LoVo (cell line): ENCODE measurements around the gene ATP8B4.
"Not testable (repeated sequence)": the region's sequence is repeated elsewhere in the genome, so short reads cannot be mapped to it uniquely, and the experiment has no call there.

Experiments
- DNase-seq: peaks from one replicate; pipeline ENCODE4 v3.0.0-alpha.2; 2016; ENCODE audit warnings: low spot score

The ATP8B4 gene

DNA sequence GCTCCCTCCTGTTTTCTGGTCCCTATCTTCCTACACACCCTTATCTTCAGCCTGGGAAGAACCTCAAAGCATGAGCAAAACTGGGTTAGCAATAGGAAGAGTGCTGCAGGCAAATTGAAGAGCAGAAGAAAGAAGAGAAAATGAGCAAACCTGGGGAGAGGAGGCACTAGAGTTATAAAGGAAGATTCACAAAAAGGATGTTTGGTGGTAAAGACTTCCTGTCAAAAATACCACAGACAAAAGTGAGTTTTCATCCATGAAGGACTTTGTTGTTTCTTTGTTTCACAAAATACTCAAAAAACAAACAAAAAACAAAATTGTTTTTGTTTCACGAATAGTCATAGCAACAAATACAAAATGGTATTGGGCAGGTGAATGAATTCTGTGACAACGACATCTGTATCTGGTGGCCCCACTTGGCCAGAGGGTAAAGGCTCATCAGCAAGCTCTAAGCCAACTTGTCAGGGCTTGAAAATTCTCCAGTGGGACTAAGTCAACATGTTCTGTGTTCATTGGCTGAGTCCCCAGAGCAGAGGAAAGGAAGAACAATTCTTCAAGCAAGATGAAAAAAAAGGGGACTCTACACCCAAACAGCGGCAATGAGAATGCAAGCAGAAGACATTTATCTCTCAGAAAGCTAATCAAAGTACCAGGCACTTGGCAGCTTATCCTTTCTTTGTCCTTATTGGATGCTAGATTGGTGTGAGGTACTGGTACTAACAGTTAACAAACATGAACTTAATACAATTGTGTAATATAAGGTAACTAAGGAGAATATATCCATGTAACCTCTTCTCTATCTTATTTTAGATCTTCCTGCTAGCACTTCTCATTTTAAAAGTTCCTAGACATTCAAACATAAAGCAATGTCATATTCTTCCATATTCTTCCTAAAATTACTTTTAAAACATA lies 9.7 kb downstream of the ATP8B4 start:
- DNase-seq, result no peak

DNA sequence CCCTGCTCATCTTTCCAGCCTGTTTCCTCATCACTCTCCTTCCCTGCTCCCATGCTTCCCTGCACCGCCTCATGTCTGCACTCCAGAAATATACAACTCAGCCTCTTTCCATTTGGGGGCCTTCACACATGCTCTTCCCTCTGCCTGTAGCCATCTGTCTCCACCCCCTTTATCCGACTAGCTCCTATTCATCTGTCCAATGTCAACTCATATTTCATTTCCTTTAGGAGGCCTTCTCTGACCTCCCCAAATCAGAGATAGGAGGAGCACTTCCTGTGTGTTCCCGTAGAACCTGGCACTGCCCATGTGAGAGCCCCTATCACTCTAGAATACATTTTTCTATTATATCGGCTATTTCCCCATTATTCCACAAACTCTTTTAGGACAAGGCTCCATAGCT lies 10.6 kb downstream of the ATP8B4 start:
- no peak for DNase-seq

DNA sequence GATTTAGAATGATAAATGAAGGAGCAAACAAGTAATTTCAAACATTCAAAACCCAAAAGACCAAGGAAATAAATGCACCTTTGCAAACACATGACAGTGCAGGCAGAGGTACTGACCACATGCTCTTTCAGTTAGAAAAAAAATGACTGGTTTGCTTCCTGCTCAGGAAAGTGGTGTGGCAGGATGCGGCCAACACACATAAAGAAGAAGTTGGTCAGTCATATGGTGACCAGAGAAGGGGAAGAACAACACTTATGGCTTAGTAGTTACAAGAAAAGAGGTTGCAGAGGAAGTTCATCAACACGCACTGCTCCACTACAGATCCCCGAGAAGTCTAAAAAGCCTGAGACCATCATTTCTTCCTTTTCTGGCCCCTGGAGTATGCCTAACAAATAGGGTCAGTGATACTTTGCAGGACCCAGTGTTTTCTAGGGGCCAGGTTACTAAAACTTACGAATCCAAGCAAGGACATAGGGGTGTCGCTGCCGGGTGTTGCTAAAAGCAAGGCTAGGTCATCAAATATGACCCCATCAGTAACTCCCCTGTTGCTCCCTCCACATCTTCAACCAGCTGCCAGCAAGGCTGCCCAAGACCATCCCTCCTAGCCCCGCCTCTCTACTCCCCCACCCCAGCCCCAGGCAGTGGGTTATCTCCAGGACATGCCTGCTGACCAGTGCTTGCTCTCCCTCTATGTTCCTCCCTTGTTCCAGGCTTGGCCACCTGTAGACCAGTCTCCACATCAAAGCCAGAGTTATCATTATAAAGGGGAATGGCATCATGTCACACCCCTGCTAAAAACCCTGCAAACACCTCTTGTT lies 11.2 kb downstream of the ATP8B4 start:
- DNase-seq, result no peak

DNA sequence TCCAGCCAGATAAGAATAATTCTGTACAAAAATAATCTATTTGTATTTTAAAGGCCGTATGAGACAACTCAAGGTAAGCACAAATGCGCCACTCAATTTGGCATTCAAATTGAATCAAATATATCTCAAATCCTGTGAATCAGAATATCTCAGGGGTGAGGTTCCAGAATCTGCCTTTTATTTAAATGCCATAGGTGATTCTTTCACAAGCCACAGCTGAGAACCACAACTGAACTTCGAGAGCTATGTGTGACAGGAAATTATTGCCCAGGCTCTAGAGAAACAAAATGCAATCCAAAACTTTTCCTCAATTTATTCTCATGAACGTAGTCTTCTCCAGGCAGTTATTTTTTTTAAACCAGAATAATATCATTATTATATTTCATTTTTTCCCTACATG lies 11.9 kb downstream of the ATP8B4 start:
- no peak for DNase-seq

DNA sequence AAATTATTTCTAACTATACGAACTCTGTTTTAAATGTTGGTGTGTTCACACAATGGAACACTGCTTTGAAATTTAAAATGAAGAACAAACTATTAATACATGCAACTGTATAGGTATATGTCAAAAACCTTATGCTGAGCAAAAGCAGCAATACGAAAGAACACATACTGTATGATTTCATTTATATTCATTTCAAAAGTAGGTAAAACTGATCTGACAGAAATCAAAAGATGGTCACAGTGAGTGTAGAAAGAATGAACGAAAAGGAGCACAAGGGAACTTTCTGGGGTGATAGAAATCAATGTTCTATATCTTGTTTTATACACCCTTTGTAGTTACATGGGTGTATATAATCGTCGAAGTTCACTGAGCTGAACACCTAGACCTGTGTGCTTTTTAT lies 12.6 kb downstream of the ATP8B4 start:
- DNase-seq, result no peak

DNA sequence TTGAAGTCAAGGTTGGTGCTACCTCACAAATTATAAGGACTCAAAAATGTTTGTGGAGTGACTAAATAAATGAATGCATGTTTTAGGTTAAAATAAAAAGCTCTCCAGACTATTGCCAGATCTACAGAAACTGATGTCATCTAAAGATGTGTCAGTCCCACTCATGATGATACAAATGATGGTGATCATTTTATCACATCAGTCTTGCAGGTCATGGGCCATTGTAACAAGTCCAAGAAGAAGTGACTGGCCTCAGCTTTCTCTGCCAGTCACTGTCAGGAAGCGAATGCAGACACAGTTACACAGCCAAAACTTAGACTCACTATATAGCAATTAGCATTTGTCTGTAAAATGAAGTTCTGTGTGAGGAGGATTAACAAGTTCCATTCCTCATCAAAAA lies 18.5 kb downstream of the ATP8B4 start:
- no peak for DNase-seq

DNA sequence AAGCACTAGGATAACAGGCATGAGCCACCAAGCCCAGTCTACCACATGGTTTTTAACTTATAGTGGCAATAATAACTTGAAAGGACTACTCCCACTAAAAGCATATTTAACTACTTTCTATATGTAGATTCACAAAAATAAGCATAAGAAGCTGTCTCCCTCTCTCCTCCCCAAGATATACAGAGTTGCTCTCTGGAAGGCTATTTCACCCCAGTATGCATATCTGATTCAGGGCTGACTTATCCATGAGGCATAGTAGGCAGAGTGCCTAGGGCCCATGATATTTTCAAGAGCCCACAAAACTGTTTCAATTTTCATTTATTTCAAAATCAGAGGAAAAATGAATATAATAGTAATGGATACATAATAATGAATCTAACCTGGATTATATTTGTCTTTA lies 20.5 kb downstream of the ATP8B4 start:
- DNase-seq, result no peak

DNA sequence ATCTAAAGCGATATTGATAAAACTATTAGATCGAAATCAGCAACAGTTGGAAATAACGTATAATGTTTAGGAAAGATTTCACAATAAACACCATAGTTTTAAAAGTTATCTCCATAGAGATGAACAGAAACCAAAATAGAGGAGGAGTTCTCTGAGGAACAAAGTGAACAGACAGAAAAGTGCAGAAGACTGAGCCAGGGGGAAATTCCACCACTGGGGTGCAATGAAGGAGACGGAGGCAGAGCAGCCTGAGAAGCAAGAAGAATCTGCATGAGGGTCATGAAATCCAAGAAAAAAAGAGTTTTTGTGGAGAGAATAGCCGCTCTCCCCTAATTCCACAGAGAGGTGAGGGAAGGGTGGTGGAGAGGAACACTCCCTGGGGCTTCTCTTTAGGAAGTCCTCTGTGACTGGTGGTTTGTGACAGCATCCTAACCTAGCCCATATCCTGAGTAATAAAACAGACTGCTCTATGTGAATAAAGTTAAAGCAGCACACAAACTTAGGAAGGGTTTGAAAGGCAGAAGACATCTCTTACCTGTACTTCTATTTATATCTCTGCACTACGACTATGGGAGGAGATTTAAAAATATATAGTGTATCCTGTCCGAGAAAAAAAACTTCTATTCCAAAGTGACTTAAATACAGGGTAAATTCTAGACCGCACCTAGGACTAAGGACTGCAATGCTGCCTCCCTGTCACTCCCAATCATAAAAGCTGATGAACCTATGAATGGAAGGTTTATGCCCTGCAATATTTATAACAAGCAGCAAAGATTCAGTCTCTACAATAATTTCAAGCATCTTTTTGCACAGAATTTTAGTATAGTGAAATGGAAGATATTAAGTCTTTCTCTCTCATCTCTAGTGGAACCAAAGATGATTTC lies 22.9 kb downstream of the ATP8B4 start:
- DNase-seq, result no peak

DNA sequence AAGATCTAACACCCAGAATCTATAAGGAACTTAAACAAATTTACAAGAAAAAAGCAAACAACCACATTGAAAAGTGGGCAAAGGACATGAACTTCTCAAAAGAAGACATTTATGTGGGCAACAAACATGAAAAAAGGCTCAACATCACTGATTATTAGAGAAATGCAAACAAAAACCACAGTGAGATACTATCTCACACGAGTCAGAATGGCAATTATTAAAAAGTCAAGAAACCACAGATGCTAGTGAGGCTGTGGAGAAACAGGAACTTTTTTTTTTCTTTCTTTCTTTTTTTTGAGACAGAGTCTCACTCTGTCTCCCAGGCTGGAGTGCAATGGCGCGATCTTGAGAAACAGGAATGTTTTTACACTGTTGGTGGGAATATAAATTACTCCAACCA lies 29.6 kb downstream of the ATP8B4 start:
- not testable (repeated sequence) for DNase-seq

DNA sequence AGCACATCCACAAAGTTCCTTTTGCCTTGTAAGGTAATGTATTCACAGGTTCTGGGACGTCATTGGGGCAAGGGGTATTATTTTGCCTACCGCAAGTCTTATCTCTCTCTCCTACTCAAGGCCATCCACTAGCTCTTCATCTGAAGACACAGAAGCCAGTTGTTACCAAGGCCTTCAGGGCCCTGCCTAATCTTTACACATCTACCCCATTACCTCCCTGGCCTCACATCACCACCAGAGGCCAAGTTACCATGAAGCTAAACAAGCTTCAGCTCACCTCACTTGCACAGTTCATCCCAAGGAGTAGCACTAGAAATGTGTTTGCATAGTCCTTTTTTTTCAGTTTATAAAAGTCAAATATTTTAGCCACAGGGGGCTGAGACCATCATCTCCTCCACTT lies 34.1 kb downstream of the ATP8B4 start:
- DNase-seq, result no peak

DNA sequence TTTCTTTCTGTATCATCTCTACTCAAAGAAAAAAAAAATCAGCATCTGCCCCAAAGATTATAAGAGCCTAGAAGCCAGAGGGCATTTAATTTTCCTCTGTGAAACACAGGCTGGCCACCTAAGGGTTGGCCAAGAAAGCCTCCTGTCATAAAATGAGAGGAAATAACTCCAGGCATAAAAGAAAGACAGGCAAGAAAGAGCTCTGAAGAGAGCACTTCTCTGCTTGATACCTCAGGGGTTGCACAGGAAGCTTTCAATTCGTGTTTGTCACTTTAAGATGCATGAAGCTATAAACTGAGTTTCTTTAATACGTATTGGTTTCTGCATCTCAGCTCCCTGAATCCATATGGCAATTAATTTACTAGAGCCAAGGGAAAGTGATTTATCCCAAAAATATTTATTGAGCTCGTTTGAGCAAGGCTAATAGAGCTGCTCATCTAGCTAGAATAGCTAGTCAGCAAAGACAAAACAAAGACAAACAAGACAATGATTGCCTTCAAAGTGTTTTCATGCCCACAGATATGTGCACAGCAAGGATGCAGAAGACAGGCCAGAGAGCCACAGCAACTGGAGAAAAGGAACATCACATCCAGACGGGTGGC lies 35.5 kb downstream of the ATP8B4 start:
- no peak for DNase-seq

DNA sequence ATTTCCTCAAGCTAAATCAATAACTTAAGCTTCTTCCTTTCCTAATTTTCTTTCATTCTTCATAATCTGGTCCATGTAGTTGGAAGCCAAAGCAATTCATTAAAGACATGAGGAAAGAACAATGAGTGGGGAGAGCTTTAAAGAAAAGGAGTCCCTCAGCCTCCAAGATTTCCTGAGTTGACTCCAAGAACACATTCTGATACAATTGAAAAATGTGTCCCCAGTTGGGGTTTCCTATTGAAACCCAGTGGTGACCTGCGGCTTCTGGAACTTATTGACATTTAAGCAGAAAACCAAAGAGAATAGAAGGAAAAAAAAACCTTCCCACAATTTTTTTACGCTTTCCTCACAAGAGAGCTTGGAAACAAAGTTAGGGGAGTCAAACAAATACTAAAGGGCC lies 37.0 kb downstream of the ATP8B4 start:
- no peak for DNase-seq

DNA sequence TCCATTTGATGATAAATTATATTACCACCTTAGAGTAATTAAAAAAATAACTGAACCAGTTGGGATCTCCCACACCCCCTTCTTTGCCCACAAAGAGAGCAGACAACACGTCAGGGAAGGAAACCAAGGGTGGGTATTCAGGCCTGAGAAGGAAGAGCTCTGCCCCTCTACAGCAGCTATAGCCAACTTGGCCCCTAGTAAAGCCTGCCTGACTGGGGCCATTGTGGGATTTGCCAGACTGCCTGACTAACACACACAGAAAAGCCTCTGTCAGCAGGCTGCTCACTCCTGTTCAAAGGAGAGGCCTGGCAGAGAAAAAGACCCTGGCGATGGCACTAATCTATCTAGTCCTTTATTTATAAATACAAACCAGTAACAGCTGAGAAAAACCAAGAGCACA lies 41.4 kb downstream of the ATP8B4 start:
- no peak for DNase-seq

DNA sequence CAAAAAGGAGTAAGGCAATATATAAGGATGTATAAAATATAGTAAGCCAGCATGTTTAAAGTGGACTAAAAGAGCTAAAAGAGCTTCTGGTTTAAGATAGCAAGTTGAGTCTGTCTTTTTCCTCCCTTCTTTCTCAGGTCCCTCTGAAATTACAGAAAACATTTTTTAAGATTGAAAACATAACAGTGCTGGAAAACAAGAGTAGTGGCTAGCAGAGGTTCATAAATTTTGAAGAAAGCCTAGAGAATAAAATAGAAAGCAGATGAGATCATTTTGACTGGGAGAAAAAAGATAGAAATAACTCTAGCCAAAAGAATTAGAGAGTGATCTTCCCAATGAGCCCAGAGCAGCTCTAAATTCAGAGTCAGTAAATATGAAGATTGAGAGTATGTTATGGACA lies 41.9 kb downstream of the ATP8B4 start:
- DNase-seq, result no peak

DNA sequence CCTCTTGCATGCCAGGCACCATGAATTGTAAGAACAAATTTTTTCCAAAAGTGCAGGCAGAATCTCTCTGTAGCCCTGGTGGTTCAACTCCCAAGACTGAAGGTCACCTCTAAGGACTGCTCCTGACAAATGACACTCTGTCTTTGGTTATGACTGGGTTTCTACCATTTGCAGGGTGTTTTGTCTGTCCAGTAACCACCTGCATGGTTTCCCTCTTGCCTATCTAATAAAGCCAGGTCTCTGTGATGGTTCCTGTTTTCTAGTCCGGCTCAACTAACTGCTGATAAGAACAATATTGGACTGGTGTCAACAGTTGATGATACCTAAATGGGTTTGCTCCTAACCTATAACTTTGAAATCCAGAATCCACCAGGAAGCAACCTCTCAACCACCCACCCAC lies 43.7 kb downstream of the ATP8B4 start:
- no peak for DNase-seq

DNA sequence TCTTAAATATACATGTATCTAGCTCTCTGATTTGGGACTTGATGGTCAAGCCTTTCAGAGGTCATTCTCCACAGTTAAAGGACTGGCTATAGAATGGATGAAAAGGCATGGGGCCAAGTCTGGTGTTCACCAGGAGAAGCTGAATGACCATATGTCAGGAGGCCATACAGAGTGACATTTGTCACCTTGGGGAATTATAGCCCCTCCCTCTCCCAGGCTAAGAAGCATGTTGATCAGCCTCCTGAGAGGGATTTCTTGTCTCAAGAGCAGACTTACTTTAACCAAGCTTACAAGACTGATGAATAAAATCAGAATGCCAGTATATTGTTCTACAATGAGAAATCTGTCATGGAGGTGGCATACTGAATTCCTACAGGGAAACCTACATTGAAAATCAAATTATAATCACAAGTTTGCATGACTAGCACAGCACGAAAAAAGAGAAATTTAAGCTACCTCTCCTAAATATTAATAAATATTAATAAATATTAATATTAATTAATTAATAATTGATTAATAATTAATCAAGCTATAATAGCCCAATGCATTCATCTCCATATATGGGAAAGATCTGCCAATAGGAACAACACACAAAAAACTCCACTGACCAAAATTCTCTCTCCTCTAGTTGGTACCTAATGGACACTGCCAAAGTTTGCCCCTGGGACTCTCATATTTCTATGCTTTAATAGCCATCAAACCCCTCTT lies 47.3 kb downstream of the ATP8B4 start:
- DNase-seq, result no peak

DNA sequence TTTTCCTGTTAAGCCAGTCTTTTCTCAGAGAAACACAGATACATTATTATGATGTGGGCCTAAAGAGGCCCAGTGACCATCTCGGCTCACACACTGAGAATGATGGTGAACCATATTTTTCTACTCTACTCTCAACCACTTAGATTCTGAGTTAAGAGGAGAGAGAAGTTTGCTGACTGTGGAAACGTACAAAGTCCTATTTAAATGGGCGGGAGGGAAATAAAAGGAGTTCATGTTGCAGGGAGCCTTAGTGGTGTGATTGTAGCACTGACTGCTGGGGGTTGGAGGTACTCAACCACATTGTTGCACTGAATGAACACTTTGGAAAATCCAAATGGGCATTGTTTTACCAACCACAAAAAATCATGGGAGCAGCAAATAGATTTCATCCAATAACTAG lies 51.0 kb downstream of the ATP8B4 start:
- DNase-seq, result no peak

DNA sequence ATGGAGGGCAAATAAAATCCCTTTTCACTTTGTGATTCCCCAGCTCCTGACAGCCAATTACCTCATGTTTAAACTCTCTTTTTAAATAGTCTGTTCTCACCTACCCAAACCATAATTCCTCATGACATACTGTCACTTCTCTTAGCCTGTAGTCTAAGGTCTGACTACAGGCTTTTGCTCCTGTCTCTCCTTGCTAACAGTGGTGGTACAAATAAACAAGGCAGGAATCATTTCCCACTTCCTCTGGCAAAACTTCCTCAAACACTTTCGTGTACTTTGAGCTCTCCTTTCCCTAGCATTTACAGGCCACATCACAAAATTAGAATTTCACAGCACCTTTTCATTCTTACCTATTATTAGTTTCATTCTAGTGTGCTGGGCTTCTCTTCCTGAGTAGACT lies 51.8 kb downstream of the ATP8B4 start:
- DNase-seq, result no peak

DNA sequence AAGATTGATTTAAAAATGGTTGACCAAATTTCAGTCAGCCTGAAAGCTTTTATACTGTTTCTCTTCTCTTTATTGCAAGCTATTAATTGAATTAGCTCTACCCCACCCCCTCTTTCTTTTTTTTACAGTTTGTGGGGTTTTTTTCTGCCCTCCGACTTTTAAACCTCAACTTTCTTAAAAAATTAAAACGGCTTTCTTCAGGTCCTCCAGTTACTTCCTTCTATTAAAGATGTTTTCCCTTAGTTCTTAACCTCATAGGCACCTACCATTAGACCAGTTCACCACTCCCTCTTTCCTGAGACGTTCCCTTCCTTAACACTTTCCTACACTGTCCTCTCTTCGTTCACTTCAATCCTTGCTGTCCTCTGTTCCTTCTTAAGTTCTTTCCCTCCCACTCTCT lies 52.4 kb downstream of the ATP8B4 start:
- no peak for DNase-seq

DNA sequence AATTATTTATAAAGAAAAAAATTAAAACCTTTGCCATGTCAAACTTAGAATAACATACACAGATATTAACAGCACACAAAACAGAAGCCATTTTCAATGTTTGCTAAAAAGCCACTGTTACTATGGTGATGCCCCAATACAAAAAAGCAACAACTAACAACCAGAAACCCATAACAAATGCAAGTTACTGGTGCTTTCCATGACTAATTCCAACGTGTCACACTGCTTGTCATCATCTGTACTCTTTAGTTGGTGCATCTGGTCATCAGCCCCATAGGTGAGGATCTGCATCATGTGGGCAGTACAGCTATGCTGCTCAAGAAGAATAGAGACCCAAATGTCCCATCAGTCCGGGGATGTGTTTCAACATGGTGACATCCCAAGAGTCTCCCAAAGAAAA lies 52.8 kb downstream of the ATP8B4 start:
- no peak for DNase-seq

DNA sequence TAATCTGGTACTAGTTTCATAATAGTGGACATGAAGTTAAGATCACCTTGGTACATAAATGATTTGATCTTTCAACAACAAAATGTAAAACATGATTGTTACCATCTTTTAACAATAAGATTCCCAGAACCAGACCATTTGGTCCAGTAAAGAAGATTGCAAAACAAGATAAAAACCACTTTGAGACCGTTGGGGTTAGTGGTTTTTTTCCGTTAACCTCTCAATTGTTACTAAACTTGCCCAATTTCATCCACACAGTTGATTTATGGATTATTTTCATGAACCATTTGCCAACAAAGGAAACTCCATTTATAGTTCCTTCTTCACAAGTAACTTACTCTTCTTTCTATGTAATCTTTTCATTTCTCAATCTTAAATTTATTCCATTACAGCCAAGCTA lies 53.8 kb downstream of the ATP8B4 start:
- DNase-seq, result no peak
